Measurements from ENCODE around the gene JOSD2. TPM values are rescaled to one million over a fixed set of nuclear protein-coding genes. Genes with fewer than 3 reads are reported as not detected.

Gene JOSD2
- total RNA-seq, 1 experiment from 2014 or later: 27.9 TPM

DNA sequence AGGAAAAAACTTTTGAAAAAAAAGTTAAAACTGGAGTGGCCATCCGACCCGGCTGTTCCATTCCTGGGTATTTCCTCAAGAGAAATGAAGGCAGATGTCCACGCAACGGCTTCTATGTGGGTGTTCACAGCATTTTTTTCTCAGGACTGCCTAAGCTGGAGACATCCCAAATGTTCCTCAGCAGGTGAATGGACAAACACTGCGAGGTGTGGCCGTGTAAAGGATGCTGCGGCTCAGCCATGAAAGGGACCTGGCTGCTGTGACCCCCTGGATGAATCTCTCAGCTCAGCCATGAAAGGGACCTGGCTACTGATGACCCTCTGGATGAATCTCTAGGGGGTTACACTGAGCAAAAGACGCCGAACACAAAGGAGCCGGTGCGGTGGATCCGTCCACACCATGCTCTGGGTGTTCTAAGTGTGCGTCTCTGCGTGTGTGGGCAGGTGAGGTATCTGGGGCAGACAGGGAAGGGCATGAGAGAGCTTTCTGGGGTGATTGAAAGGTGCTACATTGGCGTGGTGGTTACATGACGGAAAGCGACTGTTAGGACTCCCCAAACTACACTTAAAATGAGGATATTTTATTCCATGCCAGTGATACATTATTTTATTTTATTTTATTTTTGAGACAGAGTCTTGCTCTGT is 10.0 kb upstream of the JOSD2 start:
- TF ChIP-seq, protein P1, sequence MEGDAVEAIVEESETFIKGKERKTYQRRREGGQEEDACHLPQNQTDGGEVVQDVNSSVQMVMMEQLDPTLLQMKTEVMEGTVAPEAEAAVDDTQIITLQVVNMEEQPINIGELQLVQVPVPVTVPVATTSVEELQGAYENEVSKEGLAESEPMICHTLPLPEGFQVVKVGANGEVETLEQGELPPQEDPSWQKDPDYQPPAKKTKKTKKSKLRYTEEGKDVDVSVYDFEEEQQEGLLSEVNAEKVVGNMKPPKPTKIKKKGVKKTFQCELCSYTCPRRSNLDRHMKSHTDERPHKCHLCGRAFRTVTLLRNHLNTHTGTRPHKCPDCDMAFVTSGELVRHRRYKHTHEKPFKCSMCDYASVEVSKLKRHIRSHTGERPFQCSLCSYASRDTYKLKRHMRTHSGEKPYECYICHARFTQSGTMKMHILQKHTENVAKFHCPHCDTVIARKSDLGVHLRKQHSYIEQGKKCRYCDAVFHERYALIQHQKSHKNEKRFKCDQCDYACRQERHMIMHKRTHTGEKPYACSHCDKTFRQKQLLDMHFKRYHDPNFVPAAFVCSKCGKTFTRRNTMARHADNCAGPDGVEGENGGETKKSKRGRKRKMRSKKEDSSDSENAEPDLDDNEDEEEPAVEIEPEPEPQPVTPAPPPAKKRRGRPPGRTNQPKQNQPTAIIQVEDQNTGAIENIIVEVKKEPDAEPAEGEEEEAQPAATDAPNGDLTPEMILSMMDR (IDR thresholded peaks at IDR 0.05; ENCODE audit: insufficient read depth in 1 of 2, low read depth in 1 of 2, low read length in 1 of 2, severe bottlenecking in 1 of 2, unreplicated experiment in 1 of 2): no peak
- POLR2A ChIA-PET: no interaction called here

DNA sequence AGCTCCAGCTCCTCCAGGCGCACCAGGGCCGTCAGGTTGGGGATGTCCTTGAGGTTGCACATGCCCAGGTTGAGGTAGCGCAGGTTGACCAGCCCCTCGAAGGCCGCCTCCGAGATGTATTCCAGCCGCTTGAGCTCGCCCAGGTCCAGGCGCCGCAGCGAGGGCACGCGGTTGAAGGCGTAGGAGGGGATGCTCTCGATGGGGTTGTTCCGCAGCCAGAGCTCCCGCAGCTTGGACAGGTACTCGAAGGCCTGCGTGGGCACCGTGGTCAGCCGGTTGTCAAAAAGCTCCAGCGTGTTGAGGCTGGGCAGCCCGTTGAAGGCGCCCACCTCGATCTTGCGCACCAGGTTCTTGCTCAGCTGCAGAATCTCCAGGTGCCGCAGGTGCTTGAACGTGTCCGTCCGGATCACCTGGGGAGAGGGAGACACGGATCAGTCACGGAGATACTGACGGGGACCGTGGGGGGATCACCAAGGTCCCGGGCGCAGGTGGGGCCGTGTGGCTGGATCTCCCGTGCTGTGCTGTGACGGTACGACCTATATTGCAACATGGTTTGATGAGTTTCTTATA is 8.1 kb upstream of the JOSD2 start:
- Histone ChIP-seq H3K36me3 (ENCODE audit: control insufficient read depth, insufficient read depth, low read length) (no peaks in the 10 kb centered on the region), H3K9me3 (no peaks in the 10 kb centered on the region), H3K4me3 (ENCODE audit: low read depth, low read length) (no peak overlapping the region), H3K4me1 (no peaks in the 10 kb centered on the region), H3K27me3 (replicated peaks; ENCODE audit: control insufficient read depth, insufficient read depth, low read length) (no peaks in the 10 kb centered on the region)
- no peak overlapping the region for H3K4me3 Mint-ChIP-seq (ENCODE audit: unreplicated experiment)
- intact Hi-C loops (cut with micrococcal nuclease; ENCODE audit: unreplicated experiment): no loop called here
- POLR2A ChIA-PET: interaction anchor here (0.5 kb wide), 1 partner anchor 151 kb away, joined by 3 read pairs; no protein-coding TSS in a partner anchor
- H3K4me1 Mint-ChIP-seq (ENCODE audit: low read depth, unreplicated experiment): no peaks in the 10 kb centered on the region
- no peak overlapping the region for H3K27ac Mint-ChIP-seq (ENCODE audit: unreplicated experiment)
- TF ChIP-seq, protein P1 (IDR thresholded peaks at IDR 0.05; ENCODE audit: insufficient read depth in 1 of 2, low read depth in 1 of 2, low read length in 1 of 2, severe bottlenecking in 1 of 2, unreplicated experiment in 1 of 2): no peak
- BruUV-seq (replicated peaks): no TSS peak
- CTCF ChIA-PET: interaction anchor here (0.6 to 1.1 kb wide), 2 partner anchors 38 to 190 kb away, joined by 5 to 7 read pairs; no protein-coding TSS in a partner anchor
- no peak for DNase-seq
- H3K27me3 Mint-ChIP-seq (ENCODE audit: insufficient read depth, unreplicated experiment): no peaks in the 10 kb centered on the region
- no peaks in the 10 kb centered on the region for H3K9me3 Mint-ChIP-seq (ENCODE audit: unreplicated experiment)
- H3K36me3 Mint-ChIP-seq (ENCODE audit: insufficient read depth, unreplicated experiment): no peaks in the 10 kb centered on the region

More for the DNA sequence above, 10.0 kb upstream of the JOSD2 start:
- Histone ChIP-seq H3K9me3 (no peaks in the 10 kb centered on the region), H3K4me1 (no peaks in the 10 kb centered on the region), H3K36me3 (ENCODE audit: control insufficient read depth, insufficient read depth, low read length) (no peaks in the 10 kb centered on the region), H3K27me3 (replicated peaks; ENCODE audit: control insufficient read depth, insufficient read depth, low read length) (no peaks in the 10 kb centered on the region), H3K4me3 (ENCODE audit: low read depth, low read length) (no peak overlapping the region)
- CTCF ChIA-PET: interaction anchor here (0.7 to 0.8 kb wide), 2 partner anchors 9 to 17 kb away, joined by 3 read pairs; no protein-coding TSS in a partner anchor
- Mint-ChIP-seq H3K27ac (ENCODE audit: unreplicated experiment) (no peak overlapping the region), H3K27me3 (ENCODE audit: insufficient read depth, unreplicated experiment) (no peaks in the 10 kb centered on the region), H3K4me3 (ENCODE audit: unreplicated experiment) (no peak overlapping the region), H3K36me3 (ENCODE audit: insufficient read depth, unreplicated experiment) (no peaks in the 10 kb centered on the region), H3K4me1 (ENCODE audit: low read depth, unreplicated experiment) (no peaks in the 10 kb centered on the region), H3K9me3 (ENCODE audit: unreplicated experiment) (no peaks in the 10 kb centered on the region)
- no peak for DNase-seq
- BruUV-seq (replicated peaks): no TSS peak
- intact Hi-C loops (cut with micrococcal nuclease; ENCODE audit: unreplicated experiment): no loop called here

DNA sequence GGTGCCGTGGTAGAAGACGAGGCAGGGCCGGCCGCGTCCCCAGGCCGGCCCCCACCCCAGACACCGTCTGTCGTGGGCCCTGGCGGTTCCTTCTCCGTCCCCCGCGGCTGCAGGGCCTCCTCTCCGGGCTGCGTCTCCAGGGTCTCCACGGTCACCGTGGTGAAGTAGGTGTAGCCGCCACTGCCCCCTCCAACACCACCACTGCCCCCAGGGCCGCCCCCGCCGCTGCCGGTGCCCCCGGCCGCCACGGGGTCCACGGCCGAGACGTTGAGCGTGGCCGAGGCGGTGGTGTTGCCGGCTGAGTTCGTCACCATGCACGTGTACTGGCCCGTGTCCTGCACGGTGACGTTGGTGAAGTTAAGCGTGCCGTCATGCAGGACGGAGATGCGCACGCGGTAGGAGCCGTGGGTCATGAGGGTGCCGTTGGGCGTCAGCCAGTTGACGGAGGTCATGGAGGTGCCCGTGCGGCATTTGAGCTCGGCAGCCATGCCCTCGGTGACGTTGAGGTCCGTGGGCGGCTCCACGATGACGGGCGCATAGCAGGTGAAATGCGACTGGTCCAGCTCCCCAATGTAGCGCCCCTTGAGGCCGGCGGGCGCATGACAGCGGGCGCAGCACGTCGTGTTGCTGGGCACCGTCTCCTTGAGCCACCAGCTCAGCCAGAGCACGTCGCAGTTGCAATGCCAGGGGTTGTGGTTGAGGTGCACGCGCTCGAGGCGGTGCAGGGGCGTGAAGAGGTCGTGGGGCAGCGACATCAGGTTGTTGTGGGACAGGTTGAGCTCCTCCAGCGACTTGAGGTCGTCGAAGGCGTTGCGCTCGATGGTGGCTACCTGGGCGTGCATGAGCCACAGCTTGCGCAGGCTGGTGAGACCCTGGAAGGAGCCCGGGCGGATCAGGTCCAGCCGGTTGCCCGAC is 7.4 kb upstream of the JOSD2 start:
- no peaks in the 10 kb centered on the region for H3K27me3 Mint-ChIP-seq (ENCODE audit: insufficient read depth, unreplicated experiment)
- TF ChIP-seq, protein P1 (IDR thresholded peaks at IDR 0.05; ENCODE audit: insufficient read depth in 1 of 2, low read depth in 1 of 2, low read length in 1 of 2, severe bottlenecking in 1 of 2, unreplicated experiment in 1 of 2): peak in 1 of 2 experiments; percentile 37
- ChIA-PET CTCF (interaction anchor here (0.6 to 1.1 kb wide), 2 partner anchors 38 to 190 kb away, joined by 5 to 7 read pairs; no protein-coding TSS in a partner anchor), POLR2A (interaction anchor here (0.5 kb wide), 1 partner anchor 150 kb away, joined by 3 read pairs; no protein-coding TSS in a partner anchor)
- no peak overlapping the region for H3K4me3 Mint-ChIP-seq (ENCODE audit: unreplicated experiment)
- H3K36me3 Mint-ChIP-seq (ENCODE audit: insufficient read depth, unreplicated experiment): no peaks in the 10 kb centered on the region
- intact Hi-C loops (cut with micrococcal nuclease; ENCODE audit: unreplicated experiment): no loop called here
- no peaks in the 10 kb centered on the region for H3K4me1 ChIP-seq
- no peaks in the 10 kb centered on the region for H3K9me3 Mint-ChIP-seq (ENCODE audit: unreplicated experiment)
- H3K27ac Mint-ChIP-seq (ENCODE audit: unreplicated experiment): no peak overlapping the region
- no peak for DNase-seq
- H3K36me3 ChIP-seq (ENCODE audit: control insufficient read depth, insufficient read depth, low read length): no peaks in the 10 kb centered on the region
- H3K27me3 ChIP-seq (replicated peaks; ENCODE audit: control insufficient read depth, insufficient read depth, low read length): no peaks in the 10 kb centered on the region
- H3K4me1 Mint-ChIP-seq (ENCODE audit: low read depth, unreplicated experiment): no peaks in the 10 kb centered on the region
- H3K9me3 ChIP-seq: no peaks in the 10 kb centered on the region
- no TSS peak for BruUV-seq (replicated peaks)
- H3K4me3 ChIP-seq (ENCODE audit: low read depth, low read length): no peak overlapping the region

All from Caco-2 (cell line).